ENCODE measurements around the gene LYRM1. TPM values are rescaled to one million over a fixed set of nuclear protein-coding genes. Genes with fewer than 3 reads are reported as not detected.
"Not testable (repeated sequence)": the region's sequence is repeated elsewhere in the genome, so short reads cannot be mapped to it uniquely, and the experiment has no call there.

Gene LYRM1
- total and polyA plus RNA-seq, 2 of the 4 experiments (the other 2 are of a cell fraction): 19.0 to 35.0 TPM

GRCh38 chr16:20929676-20930364 is 29.2 kb downstream of the LYRM1 start:
- H3K27me3 ChIP-seq (ENCODE audit: control insufficient read depth, insufficient read depth, low read length); H3K4me2 ChIP-seq (ENCODE audit: low read depth, low read length); in situ Hi-C loops (cut with MboI; ENCODE audit: low sequenced_read_pairs); H4K20me1 ChIP-seq (ENCODE audit: insufficient read depth, low read length); H3K4me3 ChIP-seq (ENCODE audit: insufficient read depth, low read depth, low read length); H3K14ac ChIP-seq (replicated peaks; ENCODE audit: low read depth, low read length); H3K79me1 ChIP-seq (ENCODE audit: low read depth in 1 of 2, low read length in 2 of 2); H3K9me3 ChIP-seq (ENCODE audit: control insufficient read depth, insufficient read depth, low read length); dilution Hi-C loops (cut with HindIII; ENCODE audit: low sequenced_read_pairs, unreplicated experiment); H3K56ac ChIP-seq (ENCODE audit: extremely low read depth, insufficient read depth, low read length); DNase-seq; H2BK120ac ChIP-seq (ENCODE audit: low read depth, low read length); H2BK15ac ChIP-seq (ENCODE audit: low read depth, low read length); ATAC-seq (ENCODE audit: low read depth); H4K5ac ChIP-seq (ENCODE audit: low read depth, low read length); intact Hi-C loops (cut with micrococcal nuclease); H2AFZ ChIP-seq (replicated peaks; ENCODE audit: low read length, poor library complexity); H3K4ac ChIP-seq (ENCODE audit: low read depth, low read length); H2AK5ac ChIP-seq (ENCODE audit: low read depth, low read length); H3K36me3 ChIP-seq (ENCODE audit: control insufficient read depth, insufficient read depth, low read length); H2BK20ac ChIP-seq (ENCODE audit: low read depth, low read length); H3K27ac ChIP-seq (ENCODE audit: insufficient read depth, low read length); H2AK9ac ChIP-seq (replicated peaks; ENCODE audit: low read depth, low read length, poor library complexity); H3K18ac ChIP-seq (ENCODE audit: low read depth, low read length); BruUV-seq (replicated peaks); CTCF ChIA-PET; H3K9ac ChIP-seq (ENCODE audit: low read depth, low read length); H3K4me1 ChIP-seq (ENCODE audit: control insufficient read depth, insufficient read depth, low read length); H2BK5ac ChIP-seq (ENCODE audit: low read depth, low read length, poor library complexity, severe bottlenecking); H3K9me1 ChIP-seq (ENCODE audit: insufficient read depth, low read length); H4K8ac ChIP-seq (ENCODE audit: low read depth in 2 of 2, low read length in 2 of 2); H3K23ac ChIP-seq (ENCODE audit: low read depth, low read length); H4K91ac ChIP-seq (ENCODE audit: insufficient read depth, low read depth, low read length); POLR2A ChIA-PET (ENCODE audit: unreplicated experiment): not testable (repeated sequence)
- WGBS, 2 experiments (ENCODE audit: extremely low coverage in 2 of 2, insufficient read length in 1 of 2): no CpG with 5 or more reads among the region's 10 CpGs

Data from IMR-90 (cell line).